HEK293T (cell line): ENCODE measurements around the gene SETD3.

Experiments used
- CTCF ChIA-PET: fragments of 350-600 bp; formaldehyde crosslinking; extraction: SDS; loops from one replicate; lab custom pipeline; 2021; ENCODE audit warnings: antibody characterized with exemption, inconsistent platforms; lab: Yijun Ruan, JAX
- POLR2A ChIA-PET: fragments of 350-600 bp; formaldehyde crosslinking; extraction: SDS; loops from one replicate; lab custom pipeline; 2020; ENCODE audit warnings: antibody characterized with exemption, inconsistent platforms; lab: Yijun Ruan, JAX
- DNase-seq: peaks from one replicate; pipeline ENCODE4 v3.0.0; 2012; ENCODE audit warnings: mixed read lengths; ENCODE audit errors: extremely low spot score
- ARNT ChIP-seq: fragments of 450-650 bp; IDR thresholded peaks from 2 replicates; pipeline ENCODE4 v1.6.1; 2017; ENCODE audit warnings: mild to moderate bottlenecking
- BHLHE40 ChIP-seq: fragments of 450-650 bp; IDR thresholded peaks from 2 replicates; pipeline ENCODE4 v1.6.1; 2016; ENCODE audit warnings: mild to moderate bottlenecking, moderate library complexity, borderline replicate concordance
- CTBP1 ChIP-seq: fragments of 450-650 bp; IDR thresholded peaks from 2 replicates; pipeline ENCODE4 v1.6.1; 2016; ENCODE audit warnings: borderline replicate concordance
- ELF4 ChIP-seq: fragments of 450-650 bp; IDR thresholded peaks from 2 replicates; pipeline ENCODE4 v1.6.1; 2017; ENCODE audit warnings: antibody characterized with exemption
- FOXA1 ChIP-seq: fragments of 450-650 bp; IDR thresholded peaks from 2 replicates; pipeline ENCODE4 v1.6.1; 2016; ENCODE audit warnings: mild to moderate bottlenecking
- FOXK2 ChIP-seq: fragments of 450-650 bp; IDR thresholded peaks from 2 replicates; pipeline ENCODE4 v1.6.1; 2016; ENCODE audit warnings: mild to moderate bottlenecking
- FOXM1 ChIP-seq: fragments of 450-650 bp; IDR thresholded peaks from 2 replicates; pipeline ENCODE4 v1.6.1; 2017; ENCODE audit warnings: mild to moderate bottlenecking, borderline replicate concordance
- HDGF ChIP-seq: fragments of 450-650 bp; IDR thresholded peaks from 2 replicates; pipeline ENCODE4 v1.6.1; 2017; ENCODE audit warnings: antibody characterized with exemption, borderline replicate concordance
- L3MBTL2 ChIP-seq: fragments of 450-650 bp; conservative IDR thresholded peaks from 2 replicates; pipeline ENCODE4 v1.6.1; 2016; ENCODE audit warnings: mild to moderate bottlenecking
- LEF1 ChIP-seq: fragments of 450-650 bp; IDR thresholded peaks from 2 replicates; pipeline ENCODE4 v1.6.1; 2017; ENCODE audit warnings: mild to moderate bottlenecking, borderline replicate concordance
- NFRKB ChIP-seq: fragments of 450-650 bp; IDR thresholded peaks from 2 replicates; pipeline ENCODE4 v1.6.1; 2016; ENCODE audit warnings: mild to moderate bottlenecking, moderate library complexity
- PKNOX1 ChIP-seq: fragments of 450-650 bp; IDR thresholded peaks from 2 replicates; pipeline ENCODE4 v1.6.1; 2016
- SP1 ChIP-seq: fragments of 450-650 bp; IDR thresholded peaks from 2 replicates; pipeline ENCODE4 v1.6.1; 2017
- SUZ12 ChIP-seq: fragments of 450-650 bp; IDR thresholded peaks from 2 replicates; pipeline ENCODE4 v1.6.1; 2016; ENCODE audit warnings: mild to moderate bottlenecking
- TARDBP ChIP-seq: fragments of 450-650 bp; IDR thresholded peaks from 2 replicates; pipeline ENCODE4 v1.6.1; 2016
- ZNF384 ChIP-seq: fragments of 450-650 bp; IDR thresholded peaks from 2 replicates; pipeline ENCODE4 v1.6.1; 2016

SETD3 gene

DNA sequence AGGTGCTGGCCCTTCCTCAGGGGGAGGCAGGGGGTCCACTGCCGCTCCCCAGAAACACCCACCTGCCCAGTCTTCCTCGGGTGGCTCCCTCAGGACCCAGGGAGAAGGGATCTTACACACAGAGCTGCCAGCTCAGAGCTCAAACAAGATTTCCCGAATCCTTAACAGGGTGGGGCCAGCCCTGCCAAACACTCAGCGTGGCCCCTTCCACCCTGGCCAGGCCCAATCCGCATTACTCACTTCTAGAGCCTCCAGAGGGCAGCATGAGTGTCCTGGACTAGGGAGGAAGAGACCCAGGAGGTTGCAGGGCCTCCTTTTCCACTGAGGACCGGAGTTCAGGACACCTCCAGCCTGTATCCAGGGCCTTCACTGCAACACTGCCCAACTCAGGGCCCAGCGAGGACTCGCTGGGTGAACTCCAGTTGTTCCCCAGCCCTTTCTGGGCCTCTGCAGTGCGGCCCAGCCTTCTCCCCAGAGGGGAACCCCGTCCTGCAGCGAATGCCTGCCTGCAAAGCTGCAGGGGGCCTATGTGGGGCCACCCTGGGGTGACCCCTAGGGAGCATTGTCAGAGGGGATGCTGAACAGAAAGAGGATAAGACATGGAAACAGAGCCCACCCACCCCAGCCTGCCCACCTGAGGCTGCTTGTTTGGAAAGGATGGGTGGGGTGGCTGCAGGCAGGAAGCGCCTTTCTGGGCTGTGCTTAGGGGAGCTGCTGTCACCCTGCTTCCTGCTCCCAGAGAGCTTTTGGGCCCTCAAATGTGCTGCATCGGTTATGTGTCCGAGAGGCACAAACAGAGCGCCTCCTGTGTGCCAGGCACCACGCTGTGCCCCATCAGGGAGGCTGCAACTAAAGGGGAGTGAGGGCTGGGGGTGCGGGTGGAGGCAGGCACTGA, 44.4 kb upstream of the SETD3 start:
- DNase-seq: peak; percentile 46
- ChIA-PET POLR2A (interaction anchor here (0.7 to 1.2 kb wide), 3 partner anchors 37 to 159 kb away, joined by 3 to 4 read pairs (median 3); partner anchors contain the start of gene CYP46A1), CTCF (interaction anchor here (0.8 to 1.9 kb wide), 5 partner anchors 13 to 143 kb away, joined by 3 to 7 read pairs (median 3); no protein-coding TSS in a partner anchor)
- TF ChIP-seq HDGF (no peak), FOXM1 (no peak), FOXK2 (no peak), ARNT (no peak)

DNA sequence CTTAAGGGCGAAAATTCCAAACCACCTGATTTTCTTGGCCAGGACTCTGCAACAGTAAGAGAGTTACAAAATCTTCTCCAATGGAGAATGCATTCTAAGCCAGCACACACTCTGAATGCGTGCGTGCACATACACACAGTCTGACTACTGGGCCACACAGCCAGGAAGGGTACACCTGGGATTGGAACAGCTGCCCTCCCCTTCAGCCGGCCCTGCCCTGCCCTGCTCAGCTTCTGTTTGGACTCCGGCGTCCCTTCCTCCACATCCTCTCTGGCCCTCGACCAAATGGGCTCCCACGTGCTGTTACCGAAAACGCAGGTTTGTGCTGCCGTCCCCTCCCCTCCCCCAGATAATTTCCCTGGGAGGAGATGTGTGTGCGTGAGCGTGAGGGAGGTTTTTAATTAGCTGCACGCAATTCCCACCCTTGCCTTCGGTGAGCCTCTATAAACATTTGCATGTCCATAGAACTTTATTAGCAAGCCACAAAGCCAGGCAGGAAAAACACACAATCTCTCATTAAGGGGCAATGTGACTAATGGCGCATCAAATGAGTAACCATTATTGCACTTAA, 43.5 kb upstream of the SETD3 start:
- DNase-seq: no peak
- TF ChIP-seq FOXM1: no peak
- no peak for TF ChIP-seq ARNT
- TF ChIP-seq NFRKB: no peak
- TF ChIP-seq SUZ12: no peak
- no peak for TF ChIP-seq ZNF384
- TF ChIP-seq LEF1: no peak
- CTCF ChIA-PET: interaction anchor here (0.6 to 1.9 kb wide), 6 partner anchors 48 to 144 kb away, joined by 3 to 7 read pairs (median 3); no protein-coding TSS in a partner anchor
- POLR2A ChIA-PET: interaction anchor here (0.8 to 1.2 kb wide), 3 partner anchors 38 to 82 kb away, joined by 3 to 4 read pairs (median 3); no protein-coding TSS in a partner anchor

DNA sequence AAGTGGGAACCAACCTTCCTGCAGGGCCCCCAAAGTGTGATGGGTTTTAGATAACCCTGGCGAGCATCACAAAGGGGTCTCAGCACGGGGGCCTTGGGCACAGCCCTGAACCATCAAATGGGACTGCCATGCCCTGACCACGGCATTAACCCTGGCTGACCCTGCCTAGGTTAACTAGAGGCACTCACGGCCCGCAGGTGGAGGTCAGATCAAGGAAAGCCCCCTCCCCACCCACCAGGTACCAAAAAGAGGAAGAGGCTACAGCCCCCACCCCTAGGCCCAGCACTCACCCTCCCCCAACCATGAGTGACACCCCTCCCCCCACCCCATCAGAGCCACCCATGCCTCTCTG, 43.0 kb upstream of the SETD3 start:
- TF ChIP-seq FOXA1: no peak
- no peak for TF ChIP-seq FOXM1
- TF ChIP-seq HDGF: no peak
- TF ChIP-seq LEF1: no peak
- TF ChIP-seq SUZ12: no peak
- TF ChIP-seq TARDBP: no peak
- no peak for TF ChIP-seq PKNOX1
- no peak for TF ChIP-seq L3MBTL2
- ChIA-PET POLR2A (interaction anchor here (1.0 to 1.2 kb wide), 2 partner anchors 80 to 82 kb away, joined by 3 to 4 read pairs; no protein-coding TSS in a partner anchor), CTCF (interaction anchor here (0.6 to 1.9 kb wide), 3 partner anchors 49 to 86 kb away, joined by 3 to 7 read pairs (median 4); no protein-coding TSS in a partner anchor)
- DNase-seq: no peak

- peak; percentile 41 for DNase-seq
- POLR2A ChIA-PET: interaction anchor here (1.0 kb wide), 1 partner anchor 80 kb away, joined by 3 read pairs; no protein-coding TSS in a partner anchor
- CTCF ChIA-PET: interaction anchor here (0.5 to 1.9 kb wide), 6 partner anchors 49 to 424 kb away, joined by 3 to 7 read pairs (median 4); no protein-coding TSS in a partner anchor
- TF ChIP-seq TARDBP (no peak), PKNOX1 (peak; percentile 60; the same call in 1 of the 2 replicates)
Measured at GRCh38 chr14:99522934-99523703, 42.5 kb upstream of the SETD3 start.

GRCh38 chr14:99522457-99522891, 41.8 kb upstream of the SETD3 start:
- POLR2A ChIA-PET: no interaction called here
- CTCF ChIA-PET: interaction anchor here (0.8 to 0.9 kb wide), 3 partner anchors 106 to 424 kb away, joined by 3 to 4 read pairs (median 4); no protein-coding TSS in a partner anchor
- DNase-seq: no peak
- TF ChIP-seq L3MBTL2 (no peak), LEF1 (no peak), CTBP1 (no peak), HDGF (no peak), ELF4 (no peak), ARNT (no peak), SP1 (no peak), FOXA1 (no peak), TARDBP (no peak), BHLHE40 (no peak), FOXM1 (no peak), FOXK2 (no peak), PKNOX1 (no peak), SUZ12 (no peak), ZNF384 (no peak)

GRCh38 chr14:99522025-99522401, 41.4 kb upstream of the SETD3 start:
- CTCF ChIA-PET: interaction anchor here (0.9 kb wide), 1 partner anchor 106 kb away, joined by 4 read pairs; no protein-coding TSS in a partner anchor
- DNase-seq: no peak
- no peak for TF ChIP-seq CTBP1
- no peak for TF ChIP-seq BHLHE40
- no peak for TF ChIP-seq PKNOX1
- TF ChIP-seq FOXM1: no peak
- TF ChIP-seq TARDBP: no peak
- no peak for TF ChIP-seq NFRKB
- TF ChIP-seq ZNF384: no peak
- POLR2A ChIA-PET: interaction anchor here (1.5 kb wide), 1 partner anchor 79 kb away, joined by 3 read pairs; no protein-coding TSS in a partner anchor
